Omental fat pad (tissue), 4 donors: ENCODE measurements around the gene COL21A1. TPM values are rescaled to one million over a fixed set of nuclear protein-coding genes. Genes with fewer than 3 reads are reported as not detected.
"Not testable (repeated sequence)": the region's sequence is repeated elsewhere in the genome, so short reads cannot be mapped to it uniquely, and the experiment has no call there.

Source experiments
- ATAC-seq: fragments of 150-250 bp; one replicate; pipeline ENCODE4 v1.9.1; 2016; ENCODE audit warnings: mild to moderate bottlenecking, moderate library complexity; ENCODE audit not compliant: low FRiP score
- DNase-seq: peaks from one replicate; pipeline ENCODE4 v3.0.0-alpha.2; 2019; ENCODE audit warnings: low spot score
- small RNA-seq: library from RNA; depleted of rRNA; stranded (forward); fragments of <200 nt; gene quantifications from one replicate; pipeline ENCODE3, GENCODE V24; 2016
- total RNA-seq, 4 donors: library from RNA; depleted of rRNA; stranded (reverse); fragments of >200 nt; gene quantifications; one replicate each; pipeline ENCODE4 v1.1.0, GENCODE V29; 2016
- TF ChIP-seq, protein P1 (sequence below), 3 donors: fragments of 450-650 bp; IDR thresholded peaks; one replicate each; pipeline ENCODE4 v1.5.1; 2016 to 2017; ENCODE audit warnings: antibody characterized with exemption in 3 of 3, mild to moderate bottlenecking in 3 of 3, moderate library complexity in 2 of 3

COL21A1 gene
- total RNA-seq, 4 donors from 2014 or later: 1.1 to 6.9 (median 1.9) TPM

DNA sequence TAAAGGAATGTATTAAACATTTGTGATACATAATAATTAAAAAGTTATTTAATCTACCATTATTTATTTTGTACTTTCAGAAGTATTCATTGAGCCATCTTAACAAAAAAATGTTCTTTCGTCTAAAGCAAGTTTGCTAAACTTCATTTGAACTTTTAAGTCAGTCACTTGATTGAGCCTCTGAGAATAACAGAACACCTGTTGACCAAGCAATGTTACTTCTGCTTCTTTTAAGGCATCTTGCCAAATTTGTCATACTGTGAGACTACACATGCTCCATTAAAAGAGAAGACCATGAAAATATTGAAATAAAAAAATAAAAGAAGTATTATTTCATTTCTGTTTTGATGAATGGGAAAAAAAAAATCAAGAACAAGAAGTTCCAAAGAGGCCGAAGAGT is 230.2 kb downstream of the COL21A1 start:
- TF ChIP-seq, protein P1, sequence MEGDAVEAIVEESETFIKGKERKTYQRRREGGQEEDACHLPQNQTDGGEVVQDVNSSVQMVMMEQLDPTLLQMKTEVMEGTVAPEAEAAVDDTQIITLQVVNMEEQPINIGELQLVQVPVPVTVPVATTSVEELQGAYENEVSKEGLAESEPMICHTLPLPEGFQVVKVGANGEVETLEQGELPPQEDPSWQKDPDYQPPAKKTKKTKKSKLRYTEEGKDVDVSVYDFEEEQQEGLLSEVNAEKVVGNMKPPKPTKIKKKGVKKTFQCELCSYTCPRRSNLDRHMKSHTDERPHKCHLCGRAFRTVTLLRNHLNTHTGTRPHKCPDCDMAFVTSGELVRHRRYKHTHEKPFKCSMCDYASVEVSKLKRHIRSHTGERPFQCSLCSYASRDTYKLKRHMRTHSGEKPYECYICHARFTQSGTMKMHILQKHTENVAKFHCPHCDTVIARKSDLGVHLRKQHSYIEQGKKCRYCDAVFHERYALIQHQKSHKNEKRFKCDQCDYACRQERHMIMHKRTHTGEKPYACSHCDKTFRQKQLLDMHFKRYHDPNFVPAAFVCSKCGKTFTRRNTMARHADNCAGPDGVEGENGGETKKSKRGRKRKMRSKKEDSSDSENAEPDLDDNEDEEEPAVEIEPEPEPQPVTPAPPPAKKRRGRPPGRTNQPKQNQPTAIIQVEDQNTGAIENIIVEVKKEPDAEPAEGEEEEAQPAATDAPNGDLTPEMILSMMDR (IDR thresholded peaks at IDR 0.05): no peak
- ATAC-seq: no peak
- no peak for DNase-seq

DNA sequence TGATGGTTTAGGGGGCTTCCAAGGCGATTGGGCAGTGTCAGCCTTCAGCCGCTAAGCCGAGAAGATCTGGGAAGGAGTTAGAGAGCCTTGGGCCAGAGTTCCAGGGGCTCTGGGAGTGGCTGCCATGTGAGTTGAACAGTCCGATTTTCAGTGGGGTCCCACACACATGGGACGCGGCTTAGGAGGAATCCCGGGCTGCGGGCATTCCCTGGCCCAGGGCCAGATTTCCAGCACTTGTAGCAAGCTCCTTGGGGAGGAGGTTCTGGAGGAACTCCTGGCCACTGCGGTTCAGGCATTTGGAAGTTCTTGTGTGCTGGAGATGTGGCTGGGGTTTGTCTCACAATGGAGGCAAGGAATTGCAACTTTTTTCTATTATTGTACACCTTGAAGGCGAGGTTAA is 233.3 kb downstream of the COL21A1 start:
- ATAC-seq, DNase-seq: not testable (repeated sequence)

DNA sequence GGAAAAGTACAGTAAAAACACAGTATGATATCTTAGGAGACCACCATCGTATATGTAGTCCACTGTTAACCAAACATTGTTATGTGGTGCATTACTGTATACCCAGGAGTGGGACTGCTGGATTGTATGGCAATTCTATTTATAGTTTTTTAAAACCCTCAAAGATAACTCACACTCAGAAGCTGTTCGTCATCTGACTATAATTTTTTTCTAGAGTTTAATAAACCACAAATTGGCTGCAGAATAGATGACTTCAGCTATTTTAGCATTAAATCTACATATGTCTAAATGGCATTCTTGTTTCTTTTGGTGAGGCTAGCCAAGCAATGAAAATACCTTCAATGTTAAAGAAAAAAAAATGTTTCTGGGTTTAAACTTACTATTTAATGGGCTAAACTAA is 237.7 kb downstream of the COL21A1 start:
- TF ChIP-seq, protein P1 (IDR thresholded peaks at IDR 0.05): no peak
- DNase-seq (no peak), ATAC-seq (no peak)

Small RNA genes lying within 50 kb of the gene (small RNA-seq; reads per million reads assigned to genes)
- gene DHFRP6: not detected
